ENCODE measurements around the gene PID1. TPM values are rescaled to one million over a fixed set of nuclear protein-coding genes. Genes with fewer than 3 reads are reported as not detected.

The PID1 gene
- total RNA-seq, 4 donors from 2014 or later: 9.5 to 28.5 (median 21.2) TPM

- no peak for DNase-seq (ENCODE audit: low spot score in 2 of 2)
- no peak overlapping the region for H3K4me3 ChIP-seq (ENCODE audit: low read depth, poor library complexity, severe bottlenecking)
- TF ChIP-seq POLR2A (IDR thresholded peaks at IDR 0.05): no peak
- TF ChIP-seq CTCF (IDR thresholded peaks at IDR 0.05): no peak
- 26 to 43% methylated on average over 1 of the region's 1 CpG for WGBS, 2 donors
- intact Hi-C loops (cut with DNase I; ENCODE audit: low total_unique reads): no loop called here
Measured at GRCh38 chr2:229252280-229252679, 18.8 kb downstream of the PID1 start.

GRCh38 chr2:229249536-229249935 is 21.6 kb downstream of the PID1 start:
- no peak for DNase-seq (ENCODE audit: low spot score in 2 of 2)
- H3K4me3 ChIP-seq (ENCODE audit: low read depth, poor library complexity, severe bottlenecking): no peak overlapping the region
- intact Hi-C loops (cut with DNase I; ENCODE audit: low total_unique reads): no loop called here
- 80 to 85% methylated on average over 3 of the region's 3 CpGs for WGBS, 2 donors
- TF ChIP-seq POLR2A (IDR thresholded peaks at IDR 0.05) (no peak), CTCF (IDR thresholded peaks at IDR 0.05) (no peak)

GRCh38 chr2:229246334-229246733 is 24.8 kb downstream of the PID1 start:
- H3K4me3 ChIP-seq (ENCODE audit: low read depth, poor library complexity, severe bottlenecking): no peak overlapping the region
- intact Hi-C loops (cut with DNase I; ENCODE audit: low total_unique reads): no loop called here
- no peak for DNase-seq (ENCODE audit: low spot score in 2 of 2)
- 78 to 91% methylated on average over 3 of the region's 3 CpGs for WGBS, 2 donors
- no peak for TF ChIP-seq CTCF (IDR thresholded peaks at IDR 0.05)
- no peak for TF ChIP-seq POLR2A (IDR thresholded peaks at IDR 0.05)

- DNase-seq (ENCODE audit: low spot score in 2 of 2): no peak
- intact Hi-C loops (cut with DNase I; ENCODE audit: low total_unique reads): no loop called here
- H3K4me3 ChIP-seq (ENCODE audit: low read depth, poor library complexity, severe bottlenecking): no peak overlapping the region
- WGBS, 2 donors: 92 to 93% methylated on average over 2 of the region's 2 CpGs
- TF ChIP-seq POLR2A (IDR thresholded peaks at IDR 0.05) (no peak), CTCF (IDR thresholded peaks at IDR 0.05) (no peak)
Measured at GRCh38 chr2:229244975-229245374, 26.1 kb downstream of the PID1 start.

GRCh38 chr2:229243890-229244560 is 27.1 kb downstream of the PID1 start:
- TF ChIP-seq CTCF (IDR thresholded peaks at IDR 0.05): no peak
- no peak for TF ChIP-seq POLR2A (IDR thresholded peaks at IDR 0.05)
- intact Hi-C loops (cut with DNase I; ENCODE audit: low total_unique reads): no loop called here
- no peak overlapping the region for H3K4me3 ChIP-seq (ENCODE audit: low read depth, poor library complexity, severe bottlenecking)
- no peak for DNase-seq (ENCODE audit: low spot score in 2 of 2)
- WGBS, 2 donors: 33 to 42% methylated on average over 2 of the region's 2 CpGs

GRCh38 chr2:229240984-229241491 is 30.0 kb downstream of the PID1 start:
- intact Hi-C loops (cut with DNase I; ENCODE audit: low total_unique reads): no loop called here
- DNase-seq (ENCODE audit: low spot score in 2 of 2): no peak
- TF ChIP-seq CTCF (IDR thresholded peaks at IDR 0.05): no peak
- TF ChIP-seq POLR2A (IDR thresholded peaks at IDR 0.05): no peak
- H3K4me3 ChIP-seq (ENCODE audit: low read depth, poor library complexity, severe bottlenecking): no peak overlapping the region

All from lower leg skin (tissue), 4 donors.